Neural progenitor cell (in vitro differentiated cells): ENCODE data around the gene DIDO1.

ENCODE experiments used
- CTCF ChIP-seq: fragments of 200-600 bp; sonication (generic); IDR thresholded peaks from 2 replicates; pipeline ENCODE4 v1.5.1; 2017; ENCODE audit warnings: antibody characterized with exemption, mild to moderate bottlenecking
- EZH2 ChIP-seq: fragments of 200-600 bp; sonication (generic); IDR thresholded peaks from 2 replicates; pipeline ENCODE4 v1.6.1; 2017; ENCODE audit warnings: antibody characterized with exemption, mild to moderate bottlenecking, moderate library complexity
- EZH2phosphoT487 ChIP-seq: fragments of 200-600 bp; sonication (generic); IDR thresholded peaks from 2 replicates; pipeline ENCODE4 v1.6.1; 2017; ENCODE audit warnings: antibody characterized with exemption

DNA sequence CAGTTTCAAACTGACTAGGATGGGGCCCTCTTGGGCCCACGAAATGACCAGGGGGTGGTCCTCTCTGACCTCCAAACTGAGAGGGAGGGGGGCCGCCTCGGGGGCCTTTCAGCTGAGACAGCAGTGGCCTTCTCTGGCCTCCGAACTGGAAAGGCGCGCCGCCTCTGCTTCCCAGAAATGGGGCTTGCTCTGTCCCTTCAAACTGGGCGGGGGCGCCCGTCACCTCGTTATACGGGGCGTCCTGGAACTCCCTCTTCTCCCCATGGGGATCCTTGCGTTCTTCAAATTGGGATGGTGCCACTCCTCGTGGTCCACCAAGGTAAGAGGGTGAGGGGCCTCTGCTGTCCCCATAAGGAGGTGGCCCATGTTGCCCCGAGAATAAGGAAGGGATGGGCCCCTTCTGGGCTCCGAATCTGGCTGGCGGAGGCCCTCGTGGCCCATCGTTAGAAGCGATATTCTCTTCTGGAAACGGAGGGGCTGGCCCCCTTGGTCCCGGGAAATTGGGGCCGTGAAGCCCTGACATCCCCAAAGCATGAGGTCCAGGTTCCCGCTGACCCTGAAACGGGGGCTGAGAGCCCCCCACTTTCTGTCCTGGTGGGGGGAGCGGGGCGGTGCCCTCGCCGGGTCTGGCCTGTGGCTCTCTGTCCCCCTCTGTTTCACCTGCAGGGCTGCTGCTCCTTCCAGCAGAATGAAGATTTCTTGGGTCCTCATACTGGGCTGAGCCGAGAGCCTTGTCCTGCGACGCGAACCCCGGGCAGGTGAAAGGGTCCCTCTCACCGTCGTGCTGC lies 46.0 kb downstream of the DIDO1 start:
- TF ChIP-seq EZH2phosphoT487 (no peak), CTCF (no peak), EZH2 (no peak)
